ENCODE results near the gene LIM2. TPM values are rescaled to one million over a fixed set of nuclear protein-coding genes. Genes with fewer than 3 reads are reported as not detected.

Gene LIM2
- total and polyA plus RNA-seq, 2 experiments from 2014 or later, result not detected

GRCh38 chr19:51391073-51391611 is 3.4 kb upstream of the LIM2 start:
- H3K27ac Mint-ChIP-seq, result 0 out of 2 replicates have a peak overlapping the region, but pooled peaks have one; percentile 56
- Histone ChIP-seq H3K27me3 (ENCODE audit: insufficient read depth) (no peaks in the 10 kb centered on the region), H3K4me2 (peak overlapping the region; percentile 64), H3K4me1 (ENCODE audit: insufficient read depth) (0 out of 2 replicates have a peak, but pooled peaks cover 8% of the 10 kb centered on the region), H3K4me3 (peak overlapping the region; percentile 22), H3F3A (replicated peaks; ENCODE audit: low read depth) (0 out of 2 replicates have a peak, but pooled peaks cover 3% of the 10 kb centered on the region), H3K79me2 (replicated peaks; ENCODE audit: insufficient read depth) (peaks cover 9% of the 10 kb centered on the region; the same call in 1 of the 2 replicates), H3K9me2 (ENCODE audit: insufficient read depth) (no peaks in the 10 kb centered on the region), H2AFZ (0 out of 2 replicates have a peak overlapping the region, but pooled peaks have one; percentile 66), H3K27ac (ENCODE audit: low read depth) (no peak overlapping the region; the same call in 1 of the 2 replicates), H4K20me1 (replicated peaks; ENCODE audit: insufficient read depth) (no peaks in the 10 kb centered on the region), H3K36me3 (ENCODE audit: insufficient read depth) (no peaks in the 10 kb centered on the region)
- TF ChIP-seq CTCF (conservative IDR thresholded peaks at IDR 0.05; ENCODE audit: low read depth in 2 of 2) (no peak), CREB1 (CRISPR knock-in tag; IDR thresholded peaks at IDR 0.05; ENCODE audit: low read depth) (no peak)
- no peak overlapping the region; the same call in 2 of the 3 replicates for H3K4me3 Mint-ChIP-seq
- peaks cover 20% of the 10 kb centered on the region for H3K27me3 Mint-ChIP-seq (ENCODE audit: insufficient read depth, low read depth, poor library complexity)
- DNase-seq (ENCODE audit: low spot score), result no peak
- ATAC-seq, result no peak
- H3K9me3 Mint-ChIP-seq, result no peaks in the 10 kb centered on the region; the same call in 1 of the 3 replicates
- H3K36me3 Mint-ChIP-seq (ENCODE audit: low read depth), result peaks cover 2% of the 10 kb centered on the region; the same call in 2 of the 3 replicates
- H3K4me1 Mint-ChIP-seq, result peaks cover 22% of the 10 kb centered on the region

GRCh38 chr19:51389143-51389542 is 1.4 kb upstream of the LIM2 start:
- no peak overlapping the region for H3K4me3 Mint-ChIP-seq
- no peaks in the 10 kb centered on the region for H3F3A ChIP-seq (replicated peaks; ENCODE audit: low read depth)
- H3K36me3 Mint-ChIP-seq (ENCODE audit: low read depth), result no peaks in the 10 kb centered on the region; the same call in 2 of the 3 replicates
- H3K4me1 ChIP-seq (ENCODE audit: insufficient read depth), result no peaks in the 10 kb centered on the region
- H3K27ac Mint-ChIP-seq, result no peak overlapping the region
- H3K9me2 ChIP-seq (ENCODE audit: insufficient read depth), result no peaks in the 10 kb centered on the region
- H3K4me1 Mint-ChIP-seq, result peaks cover 15% of the 10 kb centered on the region
- DNase-seq (ENCODE audit: low spot score), result no peak
- ATAC-seq, result no peak
- no peak overlapping the region for H2AFZ ChIP-seq
- H4K20me1 ChIP-seq (replicated peaks; ENCODE audit: insufficient read depth), result no peaks in the 10 kb centered on the region
- no peak overlapping the region for H3K27ac ChIP-seq (ENCODE audit: low read depth)
- H3K4me3 ChIP-seq, result no peak overlapping the region
- no peaks in the 10 kb centered on the region; the same call in 1 of the 3 replicates for H3K9me3 Mint-ChIP-seq
- no peaks in the 10 kb centered on the region for H3K79me2 ChIP-seq (replicated peaks; ENCODE audit: insufficient read depth)
- H3K27me3 Mint-ChIP-seq (ENCODE audit: insufficient read depth, low read depth, poor library complexity), result peaks cover 16% of the 10 kb centered on the region
- H3K27me3 ChIP-seq (ENCODE audit: insufficient read depth), result no peaks in the 10 kb centered on the region
- TF ChIP-seq CTCF (conservative IDR thresholded peaks at IDR 0.05; ENCODE audit: low read depth in 2 of 2), result no peak
- no peak for TF ChIP-seq POLR2AphosphoS5 (IDR thresholded peaks at IDR 0.05; ENCODE audit: low read depth)
- TF ChIP-seq EZH2 (IDR thresholded peaks at IDR 0.05; ENCODE audit: low read depth, unreplicated experiment), result no peak
- TF ChIP-seq EZH2phosphoT487 (IDR thresholded peaks at IDR 0.05; ENCODE audit: unreplicated experiment), result no peak
- no peak for TF ChIP-seq ETS1 (IDR thresholded peaks at IDR 0.05)
- no peak for TF ChIP-seq ZNF114 (CRISPR knock-in tag; IDR thresholded peaks at IDR 0.05)
- no peaks in the 10 kb centered on the region for H3K36me3 ChIP-seq (ENCODE audit: insufficient read depth)
- no peak overlapping the region for H3K4me2 ChIP-seq
